ENCODE data around the gene CHCHD3. TPM values are rescaled to one million over a fixed set of nuclear protein-coding genes. Genes with fewer than 3 reads are reported as not detected.

The CHCHD3 gene
- total RNA-seq, 2 experiments from 2014 or later, result 21.6 to 21.7 TPM

DNA sequence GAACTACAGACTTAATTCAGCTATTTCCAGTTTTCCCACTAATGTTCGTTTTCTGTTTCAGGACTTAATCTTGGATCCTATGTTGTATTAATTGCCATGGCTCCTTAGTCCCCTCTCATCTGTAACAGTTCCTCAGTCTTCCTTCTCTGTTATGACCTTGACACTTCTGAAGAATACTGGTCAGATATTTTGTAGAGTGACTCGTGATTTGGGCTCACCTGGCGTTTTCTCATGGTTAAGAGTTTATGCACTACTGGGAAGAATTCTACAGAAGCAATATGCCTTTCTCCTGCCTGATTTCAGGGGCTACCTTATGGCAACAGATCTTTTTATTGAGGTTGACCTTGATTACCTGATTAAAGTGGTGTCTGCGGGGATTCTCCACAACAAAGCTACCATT lies 239.4 kb downstream of the CHCHD3 start:
- H3K9me3 Mint-ChIP-seq, result no peaks in the 10 kb centered on the region
- H3K27ac Mint-ChIP-seq, result no peak overlapping the region
- H3K9me3 ChIP-seq (ENCODE audit: control insufficient read depth in 1 of 2, insufficient read depth in 1 of 2, low read length in 2 of 2), result no peaks in the 10 kb centered on the region
- intact Hi-C loops (cut with DNase I, micrococcal nuclease), result no loop called here
- no peaks in the 10 kb centered on the region for H3K4me1 ChIP-seq (ENCODE audit: insufficient read depth, low read length)
- ATAC-seq (ENCODE audit: poor library complexity), result no peak
- no peaks in the 10 kb centered on the region for H3K27me3 Mint-ChIP-seq
- H3K4me3 ChIP-seq (ENCODE audit: low read length), result no peak overlapping the region
- peaks cover 3% of the 10 kb centered on the region for H3K36me3 ChIP-seq (ENCODE audit: insufficient read depth, low read length)
- H3K27me3 ChIP-seq (ENCODE audit: control insufficient read depth in 1 of 2, insufficient read depth in 2 of 2, low read length in 2 of 2), result no peaks in the 10 kb centered on the region
- H3K4me3 Mint-ChIP-seq, result no peak overlapping the region
- ChIA-PET CTCF (no interaction called here), POLR2A (interaction anchor here (0.7 to 0.9 kb wide), 2 partner anchors 13 to 133 kb away, joined by 3 to 4 read pairs; no protein-coding TSS in a partner anchor)
- TF ChIP-seq, protein P1, sequence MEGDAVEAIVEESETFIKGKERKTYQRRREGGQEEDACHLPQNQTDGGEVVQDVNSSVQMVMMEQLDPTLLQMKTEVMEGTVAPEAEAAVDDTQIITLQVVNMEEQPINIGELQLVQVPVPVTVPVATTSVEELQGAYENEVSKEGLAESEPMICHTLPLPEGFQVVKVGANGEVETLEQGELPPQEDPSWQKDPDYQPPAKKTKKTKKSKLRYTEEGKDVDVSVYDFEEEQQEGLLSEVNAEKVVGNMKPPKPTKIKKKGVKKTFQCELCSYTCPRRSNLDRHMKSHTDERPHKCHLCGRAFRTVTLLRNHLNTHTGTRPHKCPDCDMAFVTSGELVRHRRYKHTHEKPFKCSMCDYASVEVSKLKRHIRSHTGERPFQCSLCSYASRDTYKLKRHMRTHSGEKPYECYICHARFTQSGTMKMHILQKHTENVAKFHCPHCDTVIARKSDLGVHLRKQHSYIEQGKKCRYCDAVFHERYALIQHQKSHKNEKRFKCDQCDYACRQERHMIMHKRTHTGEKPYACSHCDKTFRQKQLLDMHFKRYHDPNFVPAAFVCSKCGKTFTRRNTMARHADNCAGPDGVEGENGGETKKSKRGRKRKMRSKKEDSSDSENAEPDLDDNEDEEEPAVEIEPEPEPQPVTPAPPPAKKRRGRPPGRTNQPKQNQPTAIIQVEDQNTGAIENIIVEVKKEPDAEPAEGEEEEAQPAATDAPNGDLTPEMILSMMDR (IDR thresholded peaks at IDR 0.05), result no peak
- no peak overlapping the region for H3K27ac ChIP-seq (ENCODE audit: low read depth in 1 of 2, low read length in 2 of 2)
- no peaks in the 10 kb centered on the region for H3K4me1 Mint-ChIP-seq (ENCODE audit: low read depth)
- H3K36me3 Mint-ChIP-seq (ENCODE audit: low read depth), result peaks cover 35% of the 10 kb centered on the region
- DNase-seq, result no peak

DNA sequence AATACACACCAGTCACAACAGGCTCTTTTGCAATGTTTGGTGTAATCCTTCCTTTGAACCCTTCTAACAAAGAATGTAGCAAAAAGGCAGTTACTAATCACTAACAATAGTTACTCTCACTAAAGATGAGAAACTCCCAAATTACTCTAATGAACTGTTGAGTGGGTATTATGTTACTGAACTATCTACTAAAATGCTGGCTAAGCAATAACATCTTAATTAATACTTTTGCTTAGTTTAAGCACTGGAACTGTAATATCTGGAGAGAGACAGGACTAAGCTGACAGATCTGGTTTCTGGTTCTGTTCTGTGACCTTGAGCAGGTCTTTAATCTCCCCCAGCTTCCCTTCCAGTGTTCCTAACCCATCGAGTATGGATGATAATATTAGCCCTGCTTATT lies 241.7 kb downstream of the CHCHD3 start:
- peaks cover 8% of the 10 kb centered on the region for H3K36me3 ChIP-seq (ENCODE audit: insufficient read depth, low read length)
- ChIA-PET POLR2A (no interaction called here), CTCF (no interaction called here)
- no peaks in the 10 kb centered on the region for H3K4me1 Mint-ChIP-seq (ENCODE audit: low read depth)
- H3K27me3 Mint-ChIP-seq, result no peaks in the 10 kb centered on the region
- no peak overlapping the region for H3K27ac ChIP-seq (ENCODE audit: low read depth in 1 of 2, low read length in 2 of 2)
- H3K27me3 ChIP-seq (ENCODE audit: control insufficient read depth in 1 of 2, insufficient read depth in 2 of 2, low read length in 2 of 2), result no peaks in the 10 kb centered on the region
- peaks cover 54% of the 10 kb centered on the region for H3K36me3 Mint-ChIP-seq (ENCODE audit: low read depth)
- no peaks in the 10 kb centered on the region for H3K9me3 ChIP-seq (ENCODE audit: control insufficient read depth in 1 of 2, insufficient read depth in 1 of 2, low read length in 2 of 2)
- TF ChIP-seq, protein P1 (IDR thresholded peaks at IDR 0.05), result no peak
- DNase-seq, result no peak
- no peak overlapping the region for H3K27ac Mint-ChIP-seq
- intact Hi-C loops (cut with DNase I, micrococcal nuclease), result no loop called here
- H3K4me3 Mint-ChIP-seq, result no peak overlapping the region
- H3K4me1 ChIP-seq (ENCODE audit: insufficient read depth, low read length), result no peaks in the 10 kb centered on the region
- no peak overlapping the region for H3K4me3 ChIP-seq (ENCODE audit: low read length)
- H3K9me3 Mint-ChIP-seq, result peaks cover 3% of the 10 kb centered on the region
- no peak for ATAC-seq (ENCODE audit: poor library complexity)

DNA sequence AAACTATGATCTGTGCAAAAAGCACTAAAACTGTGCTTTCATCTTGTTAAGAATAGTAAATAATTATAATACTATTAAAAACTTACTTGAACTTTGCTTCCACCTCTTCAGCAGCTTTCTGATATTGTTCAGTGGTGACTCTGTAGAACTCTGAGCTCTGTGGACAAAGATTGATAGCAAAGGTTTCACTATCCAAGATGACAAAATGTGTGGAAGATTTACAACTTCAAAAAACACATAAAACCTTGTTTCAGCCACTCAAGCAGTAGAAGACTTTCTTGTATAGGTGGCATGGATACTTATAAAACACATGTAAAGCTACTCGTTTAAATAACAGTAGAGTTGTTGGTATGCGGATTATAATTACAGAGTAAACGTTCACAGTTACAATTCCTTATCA lies 243.6 kb downstream of the CHCHD3 start:
- Histone ChIP-seq H3K27ac (ENCODE audit: low read depth in 1 of 2, low read length in 2 of 2) (no peak overlapping the region), H3K4me1 (ENCODE audit: insufficient read depth, low read length) (no peaks in the 10 kb centered on the region), H3K27me3 (ENCODE audit: control insufficient read depth in 1 of 2, insufficient read depth in 2 of 2, low read length in 2 of 2) (no peaks in the 10 kb centered on the region), H3K36me3 (ENCODE audit: insufficient read depth, low read length) (peaks cover 8% of the 10 kb centered on the region), H3K9me3 (ENCODE audit: control insufficient read depth in 1 of 2, insufficient read depth in 1 of 2, low read length in 2 of 2) (no peaks in the 10 kb centered on the region), H3K4me3 (ENCODE audit: low read length) (no peak overlapping the region)
- no peak overlapping the region for H3K4me3 Mint-ChIP-seq
- ATAC-seq (ENCODE audit: poor library complexity), result no peak
- no peaks in the 10 kb centered on the region for H3K27me3 Mint-ChIP-seq
- intact Hi-C loops (cut with DNase I, micrococcal nuclease), result no loop called here
- no peak overlapping the region for H3K27ac Mint-ChIP-seq
- ChIA-PET CTCF (no interaction called here), POLR2A (interaction anchor here (1.0 kb wide), 1 partner anchor 24 kb away, joined by 3 read pairs; no protein-coding TSS in a partner anchor)
- H3K4me1 Mint-ChIP-seq (ENCODE audit: low read depth), result no peaks in the 10 kb centered on the region
- peaks cover 3% of the 10 kb centered on the region for H3K9me3 Mint-ChIP-seq
- no peak for DNase-seq
- TF ChIP-seq, protein P1 (IDR thresholded peaks at IDR 0.05), result no peak
- H3K36me3 Mint-ChIP-seq (ENCODE audit: low read depth), result peaks cover 62% of the 10 kb centered on the region
